ENCODE results near the gene INPP5A.

The INPP5A gene

DNA sequence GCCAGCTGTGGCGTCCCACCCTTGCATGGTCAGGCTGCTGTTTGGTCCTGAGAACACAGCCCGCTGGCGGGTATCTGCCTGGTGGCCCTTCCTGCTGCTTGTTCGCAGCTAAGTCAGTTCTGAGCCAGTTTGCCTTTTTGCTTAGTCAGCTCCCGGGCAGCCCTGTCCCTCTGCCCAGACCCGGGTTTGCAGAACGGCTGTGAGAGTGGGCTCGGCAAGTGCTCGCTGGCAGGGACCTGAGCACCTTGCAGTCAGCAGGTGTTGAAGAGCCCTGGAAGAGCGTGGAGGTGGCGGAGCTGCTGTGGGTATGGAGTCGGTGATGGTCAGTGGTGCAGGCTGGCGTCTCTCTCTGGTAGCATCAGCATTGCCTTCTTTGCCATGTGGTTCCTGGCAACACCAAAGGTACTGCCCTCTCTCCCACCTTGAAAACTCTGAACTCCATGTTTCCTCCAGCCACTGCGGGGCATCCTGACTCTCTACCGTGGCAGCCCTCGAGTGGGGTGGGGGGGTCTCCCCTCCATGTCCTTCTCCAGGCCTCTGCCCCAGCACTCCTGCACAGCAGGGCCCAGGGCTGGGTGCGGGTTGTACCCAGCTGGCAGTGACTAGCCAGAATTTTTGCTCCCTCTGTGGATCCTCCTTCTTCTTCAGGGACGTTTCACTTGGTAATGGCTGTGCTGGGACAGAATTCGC lies 4.6 kb downstream of the INPP5A start:
- Mint-ChIP-seq H3K4me3 (peak overlapping the region in 1 of 2 donors; percentile 34), H3K4me1 (peaks cover 55 to 67% of the 10 kb centered on the region in 2 donors), H3K9me3 (no peaks in the 10 kb centered on the region), H3K27me3 (no peaks in the 10 kb centered on the region), H3K36me3 (peaks cover 12 to 36% of the 10 kb centered on the region in 2 donors), H3K27ac (no peak overlapping the region)
- DNase-seq (no peak), ATAC-seq (replicated peaks) (no peak)

DNA sequence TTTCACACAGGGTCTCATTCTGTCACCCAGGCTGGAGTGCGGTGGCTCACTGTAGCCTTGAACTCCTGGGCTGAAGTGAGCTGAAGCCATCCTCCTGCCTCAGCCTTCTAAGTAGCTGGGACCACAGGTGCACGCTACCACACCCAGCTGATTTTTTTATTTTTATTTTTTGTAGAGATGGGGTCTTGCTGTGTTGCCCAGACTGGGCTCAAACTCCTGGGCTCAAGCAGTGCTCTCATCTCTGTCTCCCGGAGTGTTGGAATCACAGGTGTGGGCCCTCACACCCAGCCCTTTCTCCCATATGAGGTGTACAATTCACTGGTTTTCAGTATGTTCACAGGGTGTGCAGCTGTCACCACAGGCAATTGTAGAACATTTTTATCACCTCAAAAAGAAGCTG lies 5.2 kb downstream of the INPP5A start:
- Mint-ChIP-seq H3K4me3 (peak overlapping the region in 1 of 2 donors; percentile 34), H3K36me3 (peaks cover 12 to 36% of the 10 kb centered on the region in 2 donors), H3K27ac (no peak overlapping the region), H3K4me1 (peaks cover 55 to 71% of the 10 kb centered on the region in 2 donors), H3K9me3 (no peaks in the 10 kb centered on the region), H3K27me3 (no peaks in the 10 kb centered on the region)
- DNase-seq (no peak), ATAC-seq (replicated peaks) (no peak)

GRCh38 chr10:132543916-132544743 lies 6.5 kb downstream of the INPP5A start:
- peaks cover 44 to 68% of the 10 kb centered on the region in 2 donors for H3K4me1 Mint-ChIP-seq
- H3K36me3 Mint-ChIP-seq: peaks cover 12 to 36% of the 10 kb centered on the region in 2 donors
- no peak for DNase-seq
- peak overlapping the region; percentile 78 for H3K27ac Mint-ChIP-seq
- ATAC-seq (replicated peaks): peak; percentile 3 to 5
- no peaks in the 10 kb centered on the region for H3K27me3 Mint-ChIP-seq
- peak overlapping the region; percentile 81 to 83 for H3K4me3 Mint-ChIP-seq
- no peaks in the 10 kb centered on the region for H3K9me3 Mint-ChIP-seq

- peak overlapping the region; percentile 78 for H3K27ac Mint-ChIP-seq
- no peak for DNase-seq
- peaks cover 35 to 69% of the 10 kb centered on the region in 2 donors for H3K4me1 Mint-ChIP-seq
- peak overlapping the region; percentile 81 to 83 for H3K4me3 Mint-ChIP-seq
- H3K9me3 Mint-ChIP-seq: no peaks in the 10 kb centered on the region
- ATAC-seq (replicated peaks): peak; percentile 28 to 36
- H3K36me3 Mint-ChIP-seq: peaks cover 12 to 36% of the 10 kb centered on the region in 2 donors
- H3K27me3 Mint-ChIP-seq: no peaks in the 10 kb centered on the region
These were observed 7.4 kb downstream of the INPP5A start for GRCh38 chr10:132544744-132545658.

- H3K9me3 Mint-ChIP-seq: no peaks in the 10 kb centered on the region
- no peak for DNase-seq
- H3K4me3 Mint-ChIP-seq: peak overlapping the region in 1 of 2 donors; percentile 41
- H3K27me3 Mint-ChIP-seq: no peaks in the 10 kb centered on the region
- no peak for ATAC-seq (replicated peaks)
- H3K4me1 Mint-ChIP-seq: peaks cover 27 to 69% of the 10 kb centered on the region in 2 donors
- peak overlapping the region; percentile 25 for H3K27ac Mint-ChIP-seq
- peaks cover 12 to 32% of the 10 kb centered on the region in 2 donors for H3K36me3 Mint-ChIP-seq
These were observed 8.2 kb downstream of the INPP5A start for GRCh38 chr10:132545659-132546367.

GRCh38 chr10:132546567-132547420 lies 9.2 kb downstream of the INPP5A start:
- peaks cover 18 to 70% of the 10 kb centered on the region in 2 donors for H3K4me1 Mint-ChIP-seq
- peaks cover 8 to 25% of the 10 kb centered on the region in 2 donors for H3K36me3 Mint-ChIP-seq
- H3K4me3 Mint-ChIP-seq: peak overlapping the region; percentile 72 to 76
- no peaks in the 10 kb centered on the region for H3K27me3 Mint-ChIP-seq
- peak; percentile 64 for DNase-seq
- H3K9me3 Mint-ChIP-seq: no peaks in the 10 kb centered on the region
- peak; percentile 55 to 63 for ATAC-seq (replicated peaks)
- peak overlapping the region; percentile 93 for H3K27ac Mint-ChIP-seq

- peak; percentile 55 for DNase-seq
- Mint-ChIP-seq H3K4me3 (peak overlapping the region in 1 of 2 donors; percentile 47), H3K36me3 (peaks cover 8 to 24% of the 10 kb centered on the region in 2 donors), H3K27me3 (no peaks in the 10 kb centered on the region), H3K9me3 (no peaks in the 10 kb centered on the region), H3K27ac (peak overlapping the region; percentile 91), H3K4me1 (peaks cover 11 to 66% of the 10 kb centered on the region in 2 donors)
- peak; percentile 48 to 57 for ATAC-seq (replicated peaks)
These were observed 9.9 kb downstream of the INPP5A start for GRCh38 chr10:132547421-132547861.

DNA sequence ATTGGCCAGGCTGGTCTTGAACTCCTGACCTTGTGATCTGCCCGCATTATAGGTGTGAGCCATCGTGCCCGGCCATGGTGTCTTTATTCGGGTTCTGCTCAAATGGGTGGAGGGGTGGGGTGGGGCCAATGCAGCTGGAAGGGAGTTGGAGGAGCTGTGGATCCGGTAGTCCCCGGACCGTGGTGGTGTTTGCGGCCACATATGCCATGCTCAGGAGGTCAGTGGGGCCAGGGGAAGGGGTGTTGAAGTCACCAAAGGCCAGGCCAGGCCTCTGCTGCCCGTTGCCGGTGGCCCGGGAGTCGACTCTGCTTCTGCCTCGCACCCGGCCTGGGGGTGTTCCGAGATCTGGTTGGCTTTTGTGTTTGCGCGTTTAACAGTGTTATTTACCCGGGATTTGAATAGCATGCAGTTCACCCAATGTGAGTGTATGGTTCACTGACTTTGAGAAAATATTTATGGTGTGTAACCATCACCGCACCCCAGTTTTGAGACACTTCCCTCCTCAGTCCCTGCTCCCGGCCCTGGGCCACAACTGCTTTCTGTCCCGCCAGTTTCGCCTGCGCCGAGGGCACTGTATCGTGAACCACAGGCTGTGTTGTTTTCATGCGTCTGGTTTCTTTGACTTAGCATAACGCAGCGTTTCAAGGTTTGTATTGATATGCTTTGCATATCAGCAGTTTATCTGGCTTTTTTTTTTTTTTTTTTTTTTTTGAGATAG lies 10.7 kb downstream of the INPP5A start:
- ATAC-seq (replicated peaks) (peak; percentile 7 to 27), DNase-seq (no peak)
- Mint-ChIP-seq H3K36me3 (peaks cover 3 to 18% of the 10 kb centered on the region in 2 donors), H3K27ac (peak overlapping the region; percentile 77), H3K4me3 (peak overlapping the region in 1 of 2 donors; percentile 28), H3K9me3 (no peaks in the 10 kb centered on the region), H3K27me3 (no peaks in the 10 kb centered on the region), H3K4me1 (peaks cover 3 to 62% of the 10 kb centered on the region in 2 donors)

- H3K4me1 Mint-ChIP-seq: peaks cover 0 to 61% of the 10 kb centered on the region in 2 donors
- peaks cover 2 to 12% of the 10 kb centered on the region in 2 donors for H3K36me3 Mint-ChIP-seq
- ATAC-seq (replicated peaks): no peak
- no peaks in the 10 kb centered on the region for H3K9me3 Mint-ChIP-seq
- no peaks in the 10 kb centered on the region for H3K27me3 Mint-ChIP-seq
- H3K4me3 Mint-ChIP-seq: no peak overlapping the region
- H3K27ac Mint-ChIP-seq: peak overlapping the region; percentile 10
- DNase-seq: no peak
These were observed 11.3 kb downstream of the INPP5A start for GRCh38 chr10:132548869-132549268.

GRCh38 chr10:132549371-132549770 lies 11.8 kb downstream of the INPP5A start:
- Mint-ChIP-seq H3K27me3 (no peaks in the 10 kb centered on the region), H3K4me3 (peak overlapping the region in 1 of 2 donors; percentile 11), H3K4me1 (peaks cover 0 to 56% of the 10 kb centered on the region in 2 donors), H3K27ac (peak overlapping the region; percentile 10), H3K36me3 (peaks cover 2 to 12% of the 10 kb centered on the region in 2 donors), H3K9me3 (no peaks in the 10 kb centered on the region)
- DNase-seq (no peak), ATAC-seq (replicated peaks) (no peak)

DNA sequence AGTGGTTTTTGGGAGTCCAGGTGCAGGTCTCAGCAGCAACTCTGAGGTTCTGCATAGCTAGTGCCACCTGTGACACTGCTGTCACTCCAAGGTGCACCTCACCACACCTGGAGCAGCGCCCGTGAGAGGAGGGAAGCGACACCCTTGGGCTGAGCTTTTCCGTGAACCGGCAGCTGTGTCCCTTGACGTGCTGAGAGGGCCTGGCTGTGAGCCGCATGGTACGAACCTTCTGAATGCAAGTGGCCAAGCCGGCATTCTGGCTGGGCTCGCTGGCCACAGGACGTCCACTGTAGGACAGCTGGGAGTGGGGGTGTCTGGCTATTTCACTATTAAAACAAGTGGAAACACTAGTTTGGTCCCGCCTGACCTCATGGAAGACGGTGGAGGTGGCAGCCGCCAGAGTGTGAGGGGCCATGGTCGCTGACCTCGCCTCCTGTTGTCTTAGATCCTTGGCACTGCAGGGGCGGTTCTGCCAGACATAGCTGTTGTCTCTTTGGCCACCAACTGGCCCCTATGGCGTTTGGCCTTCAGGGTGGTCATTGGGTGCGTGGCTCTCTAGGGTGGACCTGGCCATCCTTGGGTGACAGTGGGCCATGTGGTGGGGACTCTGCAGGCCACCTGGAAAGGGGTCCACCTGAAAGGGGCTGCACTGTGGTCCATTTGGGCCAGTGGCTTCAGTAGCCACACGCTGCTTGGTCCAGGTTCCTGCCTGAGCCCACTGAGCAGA lies 12.9 kb downstream of the INPP5A start:
- H3K36me3 Mint-ChIP-seq: peaks cover 2 to 5% of the 10 kb centered on the region in 2 donors
- no peak overlapping the region for H3K4me3 Mint-ChIP-seq
- DNase-seq (no peak), ATAC-seq (replicated peaks) (no peak)
- peaks cover 0 to 49% of the 10 kb centered on the region in 2 donors for H3K4me1 Mint-ChIP-seq
- H3K27me3 Mint-ChIP-seq: no peaks in the 10 kb centered on the region
- no peaks in the 10 kb centered on the region for H3K9me3 Mint-ChIP-seq
- peak overlapping the region; percentile 84 for H3K27ac Mint-ChIP-seq
